K562 (cell line): ENCODE data around the gene SLC35G2. TPM values are rescaled to one million over a fixed set of nuclear protein-coding genes. Genes with fewer than 3 reads are reported as not detected.

Source experiments
- ELF1 ChIP-seq: fragments of 200-800 bp; sonication (Bioruptor generic); IDR thresholded peaks from 2 replicates; pipeline ENCODE4 v1.6.1; 2016; ENCODE audit warnings: missing genetic modification characterization, missing compliant biosample characterization
- FUS ChIP-seq: fragments of 200-400 bp; formaldehyde crosslinking; optimal IDR thresholded peaks from 2 replicates; pipeline ENCODE3; 2017; ENCODE audit warnings: low read depth, low read length
- HCFC1 ChIP-seq: IDR thresholded peaks from 2 replicates; pipeline ENCODE4 v1.6.1; 2012; ENCODE audit warnings: low read depth, low read length, improper control_type of control experiment
- HDAC8 ChIP-seq: fragments of 450-650 bp; IDR thresholded peaks from 2 replicates; pipeline ENCODE4 v1.6.1; 2016; ENCODE audit warnings: mild to moderate bottlenecking, missing genetic modification characterization, moderate library complexity, missing compliant biosample characterization
- TCF3 ChIP-seq: sonication (generic); formaldehyde crosslinking; IDR thresholded peaks from 2 replicates; pipeline ENCODE4 v1.4.0; 2020; ENCODE audit warnings: mild to moderate bottlenecking, missing genetic modification reagents
- polyA plus RNA-seq, 8 experiments: library from polyadenylated mRNA; depleted of rRNA in 4 of 8; stranded (reverse) in 5 of 8; unstranded in 3 of 8; fragments of >200 nt; fragmentation: Nextera tagmentation in 2 of 8; fragmentation: Illumina TruSeq in 1 of 8; extraction: Ambion mirVana in 2 of 8; extraction: Trizol in 1 of 8; gene quantifications; 2 replicates each; pipeline versions ENCODE4 v1.2.1 to v1.2.3, GENCODE V29; 2011 to 2014; ENCODE audit warnings: inconsistent platforms in 1 of 8, missing spikeins in 1 of 8
- total RNA-seq, 7 experiments: library from RNA; depleted of rRNA in 6 of 7; stranded (reverse); fragments of >200 nt in 6 of 7; fragmentation: Illumina TruSeq in 2 of 7; extraction: Trizol in 2 of 7; gene quantifications; 2 replicates each; pipeline versions ENCODE4 v1.2.1 to v1.2.3, GENCODE V29; 2011 to 2021; ENCODE audit warnings: low replicate concordance in 1 of 7
- TF ChIP-seq, protein P1 (sequence below): fragments of 450-650 bp; formaldehyde crosslinking; IDR thresholded peaks from 2 replicates; pipeline ENCODE4 v1.4.0; 2022; ENCODE audit warnings: missing genetic modification characterization
- TF ChIP-seq, protein P2 (sequence below): fragments of 200-600 bp; sonication (generic); IDR thresholded peaks from one replicate; pipeline ENCODE4 v1.6.1; 2012; ENCODE audit warnings: mild to moderate bottlenecking, low read depth, low read length, inconsistent platforms
- TF ChIP-seq, protein P3 (sequence below): sonication (generic); formaldehyde crosslinking; IDR thresholded peaks from 2 replicates; pipeline ENCODE4 v1.8.0; 2023; ENCODE audit warnings: missing genetic modification reagents, mild to moderate bottlenecking, borderline replicate concordance

SLC35G2 gene
- total and polyA plus RNA-seq, 9 of the 15 experiments (the other 6 are each of a cell fraction or from before 2014, with no cell fraction given), result 2.6 to 5.9 (median 3.2) TPM

DNA sequence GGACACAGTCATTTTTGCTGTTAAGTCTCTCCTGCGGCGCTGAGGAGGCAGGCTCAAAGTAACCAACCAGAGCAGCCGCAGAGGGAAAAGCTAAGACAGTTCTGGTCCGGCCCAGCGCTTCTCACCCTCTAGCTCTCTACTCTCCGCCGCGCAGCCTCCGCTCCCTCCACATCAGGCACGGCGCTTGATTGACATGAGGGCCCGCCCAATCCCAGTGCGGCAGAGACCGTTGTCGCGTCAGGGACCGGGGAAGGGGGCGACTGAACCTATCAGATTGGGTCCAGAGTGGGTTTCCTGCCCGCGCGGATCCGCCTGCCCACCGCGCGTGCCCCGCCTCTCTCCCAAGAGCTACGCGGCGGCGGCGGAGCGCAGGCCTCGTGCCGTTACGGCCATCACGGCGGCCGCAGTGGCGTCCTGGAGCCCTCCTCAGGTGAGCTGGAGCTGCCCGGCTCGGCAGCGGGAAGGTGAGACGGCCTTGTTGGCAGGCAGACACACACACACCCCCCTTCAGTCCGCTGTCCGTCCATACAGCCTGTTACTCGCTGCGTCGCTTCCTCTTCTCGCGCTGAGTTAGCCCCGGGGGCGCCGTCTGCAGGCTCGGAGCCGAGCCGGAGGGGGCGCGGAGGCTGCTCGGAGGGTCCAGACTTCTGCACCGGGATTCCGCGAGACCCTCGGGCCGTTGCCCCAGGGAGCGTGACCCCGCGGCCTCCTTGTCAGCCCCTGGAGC lies 43.1 kb downstream of the SLC35G2 start, which contains the start of gene NCK1 (continued):
- TF ChIP-seq FUS (no peak), HCFC1 (no peak), ELF1 (no peak), HDAC8 (no peak), TCF3 (CRISPR knock-in tag) (no peak)
- TF ChIP-seq, protein P1, sequence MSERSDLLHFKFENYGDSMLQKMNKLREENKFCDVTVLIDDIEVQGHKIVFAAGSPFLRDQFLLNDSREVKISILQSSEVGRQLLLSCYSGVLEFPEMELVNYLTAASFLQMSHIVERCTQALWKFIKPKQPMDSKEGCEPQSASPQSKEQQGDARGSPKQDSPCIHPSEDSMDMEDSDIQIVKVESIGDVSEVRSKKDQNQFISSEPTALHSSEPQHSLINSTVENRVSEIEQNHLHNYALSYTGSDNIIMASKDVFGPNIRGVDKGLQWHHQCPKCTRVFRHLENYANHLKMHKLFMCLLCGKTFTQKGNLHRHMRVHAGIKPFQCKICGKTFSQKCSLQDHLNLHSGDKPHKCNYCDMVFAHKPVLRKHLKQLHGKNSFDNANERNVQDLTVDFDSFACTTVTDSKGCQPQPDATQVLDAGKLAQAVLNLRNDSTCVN (CRISPR knock-in tag), result no peak
- TF ChIP-seq, protein P2, sequence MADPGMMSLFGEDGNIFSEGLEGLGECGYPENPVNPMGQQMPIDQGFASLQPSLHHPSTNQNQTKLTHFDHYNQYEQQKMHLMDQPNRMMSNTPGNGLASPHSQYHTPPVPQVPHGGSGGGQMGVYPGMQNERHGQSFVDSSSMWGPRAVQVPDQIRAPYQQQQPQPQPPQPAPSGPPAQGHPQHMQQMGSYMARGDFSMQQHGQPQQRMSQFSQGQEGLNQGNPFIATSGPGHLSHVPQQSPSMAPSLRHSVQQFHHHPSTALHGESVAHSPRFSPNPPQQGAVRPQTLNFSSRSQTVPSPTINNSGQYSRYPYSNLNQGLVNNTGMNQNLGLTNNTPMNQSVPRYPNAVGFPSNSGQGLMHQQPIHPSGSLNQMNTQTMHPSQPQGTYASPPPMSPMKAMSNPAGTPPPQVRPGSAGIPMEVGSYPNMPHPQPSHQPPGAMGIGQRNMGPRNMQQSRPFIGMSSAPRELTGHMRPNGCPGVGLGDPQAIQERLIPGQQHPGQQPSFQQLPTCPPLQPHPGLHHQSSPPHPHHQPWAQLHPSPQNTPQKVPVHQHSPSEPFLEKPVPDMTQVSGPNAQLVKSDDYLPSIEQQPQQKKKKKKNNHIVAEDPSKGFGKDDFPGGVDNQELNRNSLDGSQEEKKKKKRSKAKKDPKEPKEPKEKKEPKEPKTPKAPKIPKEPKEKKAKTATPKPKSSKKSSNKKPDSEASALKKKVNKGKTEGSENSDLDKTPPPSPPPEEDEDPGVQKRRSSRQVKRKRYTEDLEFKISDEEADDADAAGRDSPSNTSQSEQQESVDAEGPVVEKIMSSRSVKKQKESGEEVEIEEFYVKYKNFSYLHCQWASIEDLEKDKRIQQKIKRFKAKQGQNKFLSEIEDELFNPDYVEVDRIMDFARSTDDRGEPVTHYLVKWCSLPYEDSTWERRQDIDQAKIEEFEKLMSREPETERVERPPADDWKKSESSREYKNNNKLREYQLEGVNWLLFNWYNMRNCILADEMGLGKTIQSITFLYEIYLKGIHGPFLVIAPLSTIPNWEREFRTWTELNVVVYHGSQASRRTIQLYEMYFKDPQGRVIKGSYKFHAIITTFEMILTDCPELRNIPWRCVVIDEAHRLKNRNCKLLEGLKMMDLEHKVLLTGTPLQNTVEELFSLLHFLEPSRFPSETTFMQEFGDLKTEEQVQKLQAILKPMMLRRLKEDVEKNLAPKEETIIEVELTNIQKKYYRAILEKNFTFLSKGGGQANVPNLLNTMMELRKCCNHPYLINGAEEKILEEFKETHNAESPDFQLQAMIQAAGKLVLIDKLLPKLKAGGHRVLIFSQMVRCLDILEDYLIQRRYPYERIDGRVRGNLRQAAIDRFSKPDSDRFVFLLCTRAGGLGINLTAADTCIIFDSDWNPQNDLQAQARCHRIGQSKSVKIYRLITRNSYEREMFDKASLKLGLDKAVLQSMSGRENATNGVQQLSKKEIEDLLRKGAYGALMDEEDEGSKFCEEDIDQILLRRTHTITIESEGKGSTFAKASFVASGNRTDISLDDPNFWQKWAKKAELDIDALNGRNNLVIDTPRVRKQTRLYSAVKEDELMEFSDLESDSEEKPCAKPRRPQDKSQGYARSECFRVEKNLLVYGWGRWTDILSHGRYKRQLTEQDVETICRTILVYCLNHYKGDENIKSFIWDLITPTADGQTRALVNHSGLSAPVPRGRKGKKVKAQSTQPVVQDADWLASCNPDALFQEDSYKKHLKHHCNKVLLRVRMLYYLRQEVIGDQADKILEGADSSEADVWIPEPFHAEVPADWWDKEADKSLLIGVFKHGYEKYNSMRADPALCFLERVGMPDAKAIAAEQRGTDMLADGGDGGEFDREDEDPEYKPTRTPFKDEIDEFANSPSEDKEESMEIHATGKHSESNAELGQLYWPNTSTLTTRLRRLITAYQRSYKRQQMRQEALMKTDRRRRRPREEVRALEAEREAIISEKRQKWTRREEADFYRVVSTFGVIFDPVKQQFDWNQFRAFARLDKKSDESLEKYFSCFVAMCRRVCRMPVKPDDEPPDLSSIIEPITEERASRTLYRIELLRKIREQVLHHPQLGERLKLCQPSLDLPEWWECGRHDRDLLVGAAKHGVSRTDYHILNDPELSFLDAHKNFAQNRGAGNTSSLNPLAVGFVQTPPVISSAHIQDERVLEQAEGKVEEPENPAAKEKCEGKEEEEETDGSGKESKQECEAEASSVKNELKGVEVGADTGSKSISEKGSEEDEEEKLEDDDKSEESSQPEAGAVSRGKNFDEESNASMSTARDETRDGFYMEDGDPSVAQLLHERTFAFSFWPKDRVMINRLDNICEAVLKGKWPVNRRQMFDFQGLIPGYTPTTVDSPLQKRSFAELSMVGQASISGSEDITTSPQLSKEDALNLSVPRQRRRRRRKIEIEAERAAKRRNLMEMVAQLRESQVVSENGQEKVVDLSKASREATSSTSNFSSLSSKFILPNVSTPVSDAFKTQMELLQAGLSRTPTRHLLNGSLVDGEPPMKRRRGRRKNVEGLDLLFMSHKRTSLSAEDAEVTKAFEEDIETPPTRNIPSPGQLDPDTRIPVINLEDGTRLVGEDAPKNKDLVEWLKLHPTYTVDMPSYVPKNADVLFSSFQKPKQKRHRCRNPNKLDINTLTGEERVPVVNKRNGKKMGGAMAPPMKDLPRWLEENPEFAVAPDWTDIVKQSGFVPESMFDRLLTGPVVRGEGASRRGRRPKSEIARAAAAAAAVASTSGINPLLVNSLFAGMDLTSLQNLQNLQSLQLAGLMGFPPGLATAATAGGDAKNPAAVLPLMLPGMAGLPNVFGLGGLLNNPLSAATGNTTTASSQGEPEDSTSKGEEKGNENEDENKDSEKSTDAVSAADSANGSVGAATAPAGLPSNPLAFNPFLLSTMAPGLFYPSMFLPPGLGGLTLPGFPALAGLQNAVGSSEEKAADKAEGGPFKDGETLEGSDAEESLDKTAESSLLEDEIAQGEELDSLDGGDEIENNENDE, result no peak
- TF ChIP-seq, protein P3, sequence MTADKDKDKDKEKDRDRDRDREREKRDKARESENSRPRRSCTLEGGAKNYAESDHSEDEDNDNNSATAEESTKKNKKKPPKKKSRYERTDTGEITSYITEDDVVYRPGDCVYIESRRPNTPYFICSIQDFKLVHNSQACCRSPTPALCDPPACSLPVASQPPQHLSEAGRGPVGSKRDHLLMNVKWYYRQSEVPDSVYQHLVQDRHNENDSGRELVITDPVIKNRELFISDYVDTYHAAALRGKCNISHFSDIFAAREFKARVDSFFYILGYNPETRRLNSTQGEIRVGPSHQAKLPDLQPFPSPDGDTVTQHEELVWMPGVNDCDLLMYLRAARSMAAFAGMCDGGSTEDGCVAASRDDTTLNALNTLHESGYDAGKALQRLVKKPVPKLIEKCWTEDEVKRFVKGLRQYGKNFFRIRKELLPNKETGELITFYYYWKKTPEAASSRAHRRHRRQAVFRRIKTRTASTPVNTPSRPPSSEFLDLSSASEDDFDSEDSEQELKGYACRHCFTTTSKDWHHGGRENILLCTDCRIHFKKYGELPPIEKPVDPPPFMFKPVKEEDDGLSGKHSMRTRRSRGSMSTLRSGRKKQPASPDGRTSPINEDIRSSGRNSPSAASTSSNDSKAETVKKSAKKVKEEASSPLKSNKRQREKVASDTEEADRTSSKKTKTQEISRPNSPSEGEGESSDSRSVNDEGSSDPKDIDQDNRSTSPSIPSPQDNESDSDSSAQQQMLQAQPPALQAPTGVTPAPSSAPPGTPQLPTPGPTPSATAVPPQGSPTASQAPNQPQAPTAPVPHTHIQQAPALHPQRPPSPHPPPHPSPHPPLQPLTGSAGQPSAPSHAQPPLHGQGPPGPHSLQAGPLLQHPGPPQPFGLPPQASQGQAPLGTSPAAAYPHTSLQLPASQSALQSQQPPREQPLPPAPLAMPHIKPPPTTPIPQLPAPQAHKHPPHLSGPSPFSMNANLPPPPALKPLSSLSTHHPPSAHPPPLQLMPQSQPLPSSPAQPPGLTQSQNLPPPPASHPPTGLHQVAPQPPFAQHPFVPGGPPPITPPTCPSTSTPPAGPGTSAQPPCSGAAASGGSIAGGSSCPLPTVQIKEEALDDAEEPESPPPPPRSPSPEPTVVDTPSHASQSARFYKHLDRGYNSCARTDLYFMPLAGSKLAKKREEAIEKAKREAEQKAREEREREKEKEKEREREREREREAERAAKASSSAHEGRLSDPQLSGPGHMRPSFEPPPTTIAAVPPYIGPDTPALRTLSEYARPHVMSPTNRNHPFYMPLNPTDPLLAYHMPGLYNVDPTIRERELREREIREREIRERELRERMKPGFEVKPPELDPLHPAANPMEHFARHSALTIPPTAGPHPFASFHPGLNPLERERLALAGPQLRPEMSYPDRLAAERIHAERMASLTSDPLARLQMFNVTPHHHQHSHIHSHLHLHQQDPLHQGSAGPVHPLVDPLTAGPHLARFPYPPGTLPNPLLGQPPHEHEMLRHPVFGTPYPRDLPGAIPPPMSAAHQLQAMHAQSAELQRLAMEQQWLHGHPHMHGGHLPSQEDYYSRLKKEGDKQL, result no peak
